ENCODE data around the gene CHERP.

DNA sequence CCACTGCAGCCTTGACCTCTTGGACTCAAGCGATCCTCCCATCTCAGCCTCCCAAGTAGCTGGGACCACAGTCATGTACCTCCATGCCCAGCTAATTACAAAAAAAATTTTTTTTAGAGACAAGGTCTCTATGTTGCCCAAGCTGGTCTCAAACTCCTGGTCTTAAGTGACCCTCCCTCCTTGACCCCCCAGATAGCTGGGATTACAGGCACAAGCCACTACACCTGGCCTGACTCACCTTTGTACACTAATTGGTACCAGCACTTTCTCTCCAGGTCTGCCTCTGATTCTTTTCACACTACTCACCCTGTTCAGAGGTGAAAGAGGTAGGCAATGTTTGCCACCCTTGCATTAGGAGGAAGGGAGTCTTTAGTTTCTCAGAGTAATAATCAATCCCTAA is 64.9 kb downstream of the CHERP start:
- TF ChIP-seq, protein P1, sequence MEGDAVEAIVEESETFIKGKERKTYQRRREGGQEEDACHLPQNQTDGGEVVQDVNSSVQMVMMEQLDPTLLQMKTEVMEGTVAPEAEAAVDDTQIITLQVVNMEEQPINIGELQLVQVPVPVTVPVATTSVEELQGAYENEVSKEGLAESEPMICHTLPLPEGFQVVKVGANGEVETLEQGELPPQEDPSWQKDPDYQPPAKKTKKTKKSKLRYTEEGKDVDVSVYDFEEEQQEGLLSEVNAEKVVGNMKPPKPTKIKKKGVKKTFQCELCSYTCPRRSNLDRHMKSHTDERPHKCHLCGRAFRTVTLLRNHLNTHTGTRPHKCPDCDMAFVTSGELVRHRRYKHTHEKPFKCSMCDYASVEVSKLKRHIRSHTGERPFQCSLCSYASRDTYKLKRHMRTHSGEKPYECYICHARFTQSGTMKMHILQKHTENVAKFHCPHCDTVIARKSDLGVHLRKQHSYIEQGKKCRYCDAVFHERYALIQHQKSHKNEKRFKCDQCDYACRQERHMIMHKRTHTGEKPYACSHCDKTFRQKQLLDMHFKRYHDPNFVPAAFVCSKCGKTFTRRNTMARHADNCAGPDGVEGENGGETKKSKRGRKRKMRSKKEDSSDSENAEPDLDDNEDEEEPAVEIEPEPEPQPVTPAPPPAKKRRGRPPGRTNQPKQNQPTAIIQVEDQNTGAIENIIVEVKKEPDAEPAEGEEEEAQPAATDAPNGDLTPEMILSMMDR (IDR thresholded peaks at IDR 0.05): no peak
- no peak for TF ChIP-seq POLR2A (IDR thresholded peaks at IDR 0.05)

Data from adrenal gland (tissue), 5 donors.